H1 (cell line): ENCODE results near the gene MUC5AC. TPM values are rescaled to one million over a fixed set of nuclear protein-coding genes. Genes with fewer than 3 reads are reported as not detected.

Source experiments
- CTCF ChIA-PET: fragments of 300-600 bp; sonication (Branson Sonifier 250); formaldehyde crosslinking; loops from one replicate; lab custom pipeline; 2021; ENCODE audit not compliant: partially characterized antibody; lab: Charles Lee
- POLR2A ChIA-PET: fragments of 300-600 bp; sonication (Branson Sonifier 250); formaldehyde crosslinking; loops from one replicate; lab custom pipeline; 2021; ENCODE audit warnings: inconsistent platforms; ENCODE audit not compliant: partially characterized antibody; lab: Charles Lee
- DNase-seq, 2 experiments: peaks; one replicate each; pipeline versions ENCODE4 v3.0.0 to v3.0.0-alpha.2; 2010 to 2022; ENCODE audit warnings: low spot score in 2 of 2, low read depth in 1 of 2, mixed read lengths in 1 of 2
- FAIRE-seq: peaks from 2 replicates; lab custom pipeline; 2011; peaks lifted over from hg19 to GRCh38; lab: Jason Lieb, UNC
- H2AFZ ChIP-seq: 2 replicates; pipeline ENCODE4 v1.8.1; 2012; ENCODE audit warnings: low read length, inconsistent platforms
- H2AK5ac ChIP-seq: 2 replicates; pipeline ENCODE4 v1.6.1; 2013; ENCODE audit warnings: low read depth, low read length
- H2BK120ac ChIP-seq: replicated peaks from 2 replicates; pipeline ENCODE3; 2013; ENCODE audit warnings: low read depth, low read length, inconsistent platforms
- H2BK12ac ChIP-seq: 2 replicates; pipeline ENCODE4 v1.6.1; 2013; ENCODE audit warnings: low read depth, low read length
- H2BK15ac ChIP-seq: 2 replicates; pipeline ENCODE4 v1.6.1; 2013; ENCODE audit warnings: low read length
- H2BK20ac ChIP-seq: 2 replicates; pipeline ENCODE4 v1.6.1; 2013; ENCODE audit warnings: low read length
- H2BK5ac ChIP-seq: 2 replicates; pipeline ENCODE4 v1.6.1; 2013; ENCODE audit warnings: low read depth, low read length
- H3K14ac ChIP-seq: 2 replicates; pipeline ENCODE4 v1.6.1; 2013; ENCODE audit warnings: inconsistent platforms; ENCODE audit not compliant: insufficient read length
- H3K18ac ChIP-seq: 2 replicates; pipeline ENCODE4 v1.6.1; 2013; ENCODE audit warnings: low read length; ENCODE audit errors: extremely low read depth
- H3K23ac ChIP-seq: 2 replicates; pipeline ENCODE4 v1.6.1; 2013; ENCODE audit warnings: inconsistent platforms; ENCODE audit not compliant: insufficient read length
- H3K23me2 ChIP-seq: 2 replicates; pipeline ENCODE4 v1.6.1; 2013; ENCODE audit warnings: low read depth, low read length
- H3K27ac ChIP-seq: 2 replicates; pipeline ENCODE4 v1.6.1; 2011; ENCODE audit warnings: low read depth, low read length, inconsistent platforms
- H3K27me3 ChIP-seq, 4 experiments: replicated peaks in 1 of 4; 1 replicate in 1 of 4; 2 replicates in 3 of 4; pipeline versions ENCODE4 v1.6.1 to v1.8.1; 2011 to 2013; ENCODE audit warnings: low read length in 3 of 4, mild to moderate bottlenecking in 3 of 4, inconsistent platforms in 2 of 4, mixed read lengths in 2 of 4, moderate library complexity in 1 of 4; ENCODE audit not compliant: control insufficient read depth in 3 of 4, insufficient read depth in 3 of 4; ENCODE audit errors: extremely low read depth in 1 of 4
- H3K36me3 ChIP-seq, 4 experiments: 2 replicates each; pipeline versions ENCODE4 v1.6.1 to v1.8.1; 2011 to 2013; ENCODE audit warnings: mild to moderate bottlenecking in 4 of 4, low read length in 3 of 4, moderate library complexity in 2 of 4, control low read depth in 1 of 4, inconsistent platforms in 1 of 4; ENCODE audit not compliant: insufficient read depth in 4 of 4, control insufficient read depth in 2 of 4
- H3K4ac ChIP-seq: replicated peaks from 2 replicates; pipeline ENCODE3; 2013; ENCODE audit warnings: low read length, low read depth, mixed read lengths, inconsistent platforms; ENCODE audit not compliant: insufficient read length
- H3K4me1 ChIP-seq, 4 experiments: replicated peaks in 1 of 4; 1 replicate in 1 of 4; 2 replicates in 3 of 4; pipeline versions ENCODE4 v1.6.1 to v1.8.1; 2011 to 2013; ENCODE audit warnings: low read length in 3 of 4, inconsistent platforms in 2 of 4, mixed read lengths in 1 of 4; ENCODE audit not compliant: insufficient read depth in 4 of 4, control insufficient read depth in 3 of 4
- H3K4me2 ChIP-seq, 2 experiments: 2 replicates each; pipeline versions ENCODE4 v1.6.1 to v1.8.1; 2011 to 2013; ENCODE audit warnings: low read depth in 2 of 2, low read length in 2 of 2, control low read depth in 1 of 2, inconsistent platforms in 1 of 2, mild to moderate bottlenecking in 1 of 2; ENCODE audit not compliant: insufficient read depth in 1 of 2
- H3K4me3 ChIP-seq, 4 experiments: fragments of 200-600, 300-600 bp in 1 of 4; sonication (generic), shearing (Covaris generic), sonication (Bioruptor Twin) in 1 of 4; 2 replicates each; pipeline versions ENCODE4 v1.5.1 to v1.8.1; 2011 to 2016; ENCODE audit warnings: low read length in 4 of 4, low read depth in 3 of 4, control low read depth in 2 of 4, inconsistent platforms in 2 of 4, mild to moderate bottlenecking in 2 of 4, mixed read lengths in 1 of 4, moderate library complexity in 1 of 4; ENCODE audit not compliant: insufficient read depth in 2 of 4; ENCODE audit errors: extremely low read depth in 1 of 4
- H3K56ac ChIP-seq: replicated peaks from 2 replicates; pipeline ENCODE3; 2013; ENCODE audit warnings: low read depth, mild to moderate bottlenecking, mixed read lengths, low read length, inconsistent platforms; ENCODE audit not compliant: insufficient read length
- H3K79me1 ChIP-seq: 2 replicates; pipeline ENCODE4 v1.6.1; 2013; ENCODE audit warnings: low read depth, low read length, control low read depth
- H3K79me2 ChIP-seq, 2 experiments: 2 replicates each; pipeline versions ENCODE4 v1.6.1 to v1.8.1; 2012 to 2013; ENCODE audit warnings: low read length in 2 of 2, mild to moderate bottlenecking in 2 of 2, inconsistent platforms in 1 of 2; ENCODE audit not compliant: insufficient read depth in 2 of 2, control insufficient read depth in 1 of 2
- H3K9ac ChIP-seq, 4 experiments: replicated peaks in 1 of 4; 1 replicate in 1 of 4; 2 replicates in 3 of 4; pipeline versions ENCODE4 v1.6.1 to v1.8.1; 2011 to 2013; ENCODE audit warnings: low read depth in 3 of 4, low read length in 3 of 4, control low read depth in 2 of 4, mild to moderate bottlenecking in 2 of 4, moderate library complexity in 2 of 4, inconsistent platforms in 1 of 4; ENCODE audit errors: extremely low read depth in 1 of 4
- H3K9me3 ChIP-seq, 2 experiments: 2 replicates each; pipeline versions ENCODE4 v1.6.1 to v1.8.1; 2012 to 2013; ENCODE audit warnings: mild to moderate bottlenecking in 2 of 2, moderate library complexity in 2 of 2, control low read depth in 1 of 2, inconsistent platforms in 1 of 2, low read depth in 1 of 2, low read length in 1 of 2, mixed read lengths in 1 of 2; ENCODE audit not compliant: insufficient read depth in 2 of 2
- H4K20me1 ChIP-seq, 2 experiments: replicated peaks in 1 of 2; 2 replicates each; pipeline versions ENCODE3 to v1.8.1; 2011 to 2013; ENCODE audit warnings: inconsistent platforms in 2 of 2, low read length in 2 of 2, mild to moderate bottlenecking in 1 of 2; ENCODE audit not compliant: insufficient read depth in 2 of 2, control insufficient read depth in 1 of 2
- H4K5ac ChIP-seq: 2 replicates; pipeline ENCODE4 v1.6.1; 2013; ENCODE audit warnings: low read length, low read depth, mixed read lengths, inconsistent platforms; ENCODE audit not compliant: insufficient read length
- H4K8ac ChIP-seq: 2 replicates; pipeline ENCODE4 v1.8.0; 2013; ENCODE audit warnings: mild to moderate bottlenecking, moderate library complexity, low read length, inconsistent platforms; ENCODE audit not compliant: insufficient read depth; ENCODE audit errors: extremely low read depth
- H4K91ac ChIP-seq: replicated peaks from 2 replicates; pipeline ENCODE3; 2013; ENCODE audit warnings: low read length, mixed read lengths, inconsistent platforms; ENCODE audit not compliant: insufficient read length
- JUN ChIP-seq: IDR thresholded peaks from 2 replicates; pipeline ENCODE4 v1.6.1; 2011; ENCODE audit warnings: low read depth, mild to moderate bottlenecking, improper control_type of control experiment, low read length
- KDM5A ChIP-seq: fragments of 200-600 bp; IDR thresholded peaks from 2 replicates; pipeline ENCODE4 v1.7.1; 2012; ENCODE audit warnings: mild to moderate bottlenecking, low read length, inconsistent platforms, mixed read lengths
- WGBS, 2 experiments: shearing (Covaris generic) in 1 of 2; methylation state at CpG; one replicate each; pipeline versions ENCODE4 v1.1.6 to v1.1.7; 2013 to 2015; ENCODE audit warnings: low lambda C conversion rate in 2 of 2, mixed read lengths in 2 of 2, inconsistent platforms in 1 of 2, low coverage in 1 of 2, missing lambda C conversion rate in 1 of 2; ENCODE audit not compliant: insufficient replicate concordance in 2 of 2, insufficient coverage in 1 of 2, insufficient read length in 1 of 2; ENCODE audit errors: extremely low coverage in 1 of 2, missing lambda C conversion rate in 1 of 2; 5-methylcytosine and 5-hydroxymethylcytosine counted together
- polyA plus RNA-seq, 7 experiments: library from polyadenylated mRNA; depleted of rRNA in 3 of 7; stranded (reverse) in 5 of 7; unstranded in 2 of 7; fragments of >200 nt in 5 of 7; fragments of 200-250 nt in 2 of 7; gene quantifications; 1 replicate in 5 of 7; 2 replicates in 1 of 7; 4 replicates in 1 of 7; pipeline versions ENCODE4 v1.2.1 to v1.2.3, GENCODE V29; 2011 to 2013; ENCODE audit warnings: missing spikeins in 2 of 7, mixed read lengths in 2 of 7
- total RNA-seq: library from RNA; stranded (reverse); fragmentation: NEBNext Ultra II Directional; extraction: Animal tissue kit (Norgen Biotek cat#: 25700); gene quantifications from 2 replicates; pipeline ENCODE4 v1.2.1, GENCODE V29; 2021

MUC5AC gene
- total and polyA plus RNA-seq, 2 of the 8 experiments (the other 6 are each of a cell fraction or from before 2014, with no cell fraction given), result not detected

DNA sequence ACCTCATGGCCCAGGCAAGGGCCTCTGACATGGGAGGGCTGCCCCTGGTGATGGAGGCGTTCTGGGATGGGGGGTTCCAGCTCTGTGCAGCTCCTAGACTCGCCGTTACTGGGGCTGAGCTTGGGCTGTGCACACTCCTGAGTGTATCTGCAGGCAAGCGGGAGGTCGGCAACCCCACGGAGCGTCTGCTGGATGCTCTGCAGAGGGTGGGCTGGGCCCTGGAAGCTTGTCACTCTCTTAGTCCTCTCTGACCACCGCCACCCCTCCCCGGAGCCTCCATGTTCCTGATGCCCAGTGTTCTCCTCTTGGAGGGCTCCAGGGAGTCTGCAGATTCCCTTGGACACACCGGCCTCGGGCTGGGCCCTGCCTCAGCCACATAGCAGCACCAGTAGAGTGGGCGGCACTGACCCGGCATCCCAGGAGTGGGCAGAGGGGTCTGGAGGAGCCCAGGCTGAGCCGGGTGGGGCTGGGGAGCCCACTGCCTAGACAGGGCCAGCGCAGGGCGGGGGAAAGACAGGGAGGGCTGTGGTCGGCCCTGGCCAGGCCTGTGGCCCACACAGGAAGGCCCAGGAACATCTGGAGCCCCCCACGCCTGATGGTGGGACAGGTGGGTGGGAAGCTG lies 44.5 kb downstream of the MUC5AC start:
- Histone ChIP-seq H3K18ac (no peak overlapping the region), H3K4me1 (no peaks in the 10 kb centered on the region; a peak in 1 of 7 replicates), H3K14ac (no peak overlapping the region), H3K23me2 (no peaks in the 10 kb centered on the region; the same call in 1 of the 2 replicates), H3K56ac (no peak overlapping the region), H4K20me1 (no peaks in the 10 kb centered on the region), H3K27me3 (peaks cover 0 to 2% (median 0%) of the 10 kb centered on the region in 4 experiments; a peak in 1 of 7 replicates), H3K79me1 (no peaks in the 10 kb centered on the region), H2BK120ac (no peak overlapping the region), H3K36me3 (no peaks in the 10 kb centered on the region), H3K4me3 (no peak overlapping the region), H3K9ac (no peak overlapping the region), H2BK20ac (no peak overlapping the region), H4K91ac (no peak overlapping the region), H2AK5ac (no peak overlapping the region), H2BK12ac (no peak overlapping the region), H2BK15ac (no peak overlapping the region), H4K8ac (no peak overlapping the region), H2AFZ (no peak overlapping the region), H3K27ac (no peak overlapping the region), H3K9me3 (no peaks in the 10 kb centered on the region; a peak in 1 of 4 replicates), H3K4me2 (no peak overlapping the region), H2BK5ac (no peak overlapping the region), H3K23ac (no peak overlapping the region), H3K4ac (no peak overlapping the region), H4K5ac (no peak overlapping the region), H3K79me2 (no peaks in the 10 kb centered on the region)
- ChIA-PET POLR2A (interaction anchor here (1.5 kb wide), 1 partner anchor 149 kb away, joined by 3 read pairs; no protein-coding TSS in a partner anchor), CTCF (interaction anchor here (0.9 to 1.3 kb wide), 3 partner anchors 19 to 126 kb away, joined by 3 to 5 read pairs (median 4); no protein-coding TSS in a partner anchor)
- FAIRE-seq, result no peak
- DNase-seq, result no peak
- 76% methylated on average over 15 of the region's 18 CpGs; no CpG with 5 or more reads in 1 of the 2 experiments for WGBS, 2 experiments
- TF ChIP-seq JUN (no peak), KDM5A (no peak)
